ENCODE data around the gene CCDC102A.

DNA sequence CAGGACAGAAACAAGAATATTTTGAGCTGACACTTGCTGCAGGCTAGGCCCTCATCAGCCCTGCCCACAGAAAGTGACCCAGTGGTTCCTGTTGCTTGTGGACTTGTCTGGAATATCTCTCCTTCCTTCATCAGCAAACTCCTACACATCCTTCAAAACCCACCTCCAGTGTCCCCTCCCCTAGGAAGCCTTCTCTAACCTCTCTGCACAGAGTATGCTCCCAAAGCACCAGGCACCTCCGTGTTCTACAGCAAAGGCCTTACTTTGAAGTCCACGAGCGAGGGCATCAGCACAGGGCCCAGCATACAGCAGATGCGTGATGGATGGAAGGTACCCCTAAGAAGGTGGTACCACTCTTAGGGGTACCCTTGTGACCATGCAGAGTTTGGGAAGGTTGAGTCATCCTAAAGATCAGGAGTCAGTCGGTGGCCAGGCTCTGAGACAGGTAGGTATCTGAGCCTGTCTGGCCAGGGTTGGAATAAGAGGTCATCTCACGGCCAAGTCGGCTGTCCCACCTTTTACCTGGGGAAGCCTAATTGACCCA is 2.0 kb downstream of the CCDC102A start:
- TF ChIP-seq, protein P1, sequence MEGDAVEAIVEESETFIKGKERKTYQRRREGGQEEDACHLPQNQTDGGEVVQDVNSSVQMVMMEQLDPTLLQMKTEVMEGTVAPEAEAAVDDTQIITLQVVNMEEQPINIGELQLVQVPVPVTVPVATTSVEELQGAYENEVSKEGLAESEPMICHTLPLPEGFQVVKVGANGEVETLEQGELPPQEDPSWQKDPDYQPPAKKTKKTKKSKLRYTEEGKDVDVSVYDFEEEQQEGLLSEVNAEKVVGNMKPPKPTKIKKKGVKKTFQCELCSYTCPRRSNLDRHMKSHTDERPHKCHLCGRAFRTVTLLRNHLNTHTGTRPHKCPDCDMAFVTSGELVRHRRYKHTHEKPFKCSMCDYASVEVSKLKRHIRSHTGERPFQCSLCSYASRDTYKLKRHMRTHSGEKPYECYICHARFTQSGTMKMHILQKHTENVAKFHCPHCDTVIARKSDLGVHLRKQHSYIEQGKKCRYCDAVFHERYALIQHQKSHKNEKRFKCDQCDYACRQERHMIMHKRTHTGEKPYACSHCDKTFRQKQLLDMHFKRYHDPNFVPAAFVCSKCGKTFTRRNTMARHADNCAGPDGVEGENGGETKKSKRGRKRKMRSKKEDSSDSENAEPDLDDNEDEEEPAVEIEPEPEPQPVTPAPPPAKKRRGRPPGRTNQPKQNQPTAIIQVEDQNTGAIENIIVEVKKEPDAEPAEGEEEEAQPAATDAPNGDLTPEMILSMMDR (IDR thresholded peaks at IDR 0.05) = no peak
- TF ChIP-seq POLR2AphosphoS5 (IDR thresholded peaks at IDR 0.05) = no peak
- TF ChIP-seq POLR2A (IDR thresholded peaks at IDR 0.05) = no peak
